HepG2 (cell line): ENCODE data around the gene TMEM86B. TPM values are rescaled to one million over a fixed set of nuclear protein-coding genes. Genes with fewer than 3 reads are reported as not detected.
A peak's percentile ranks its signal among the peaks of the same experiment; 100 is the strongest.

Experiments
- AGO2 ChIP-seq: fragments of 200-400 bp; formaldehyde crosslinking; optimal IDR thresholded peaks from 2 replicates; pipeline ENCODE3; 2017; ENCODE audit warnings: mild to moderate bottlenecking, low read depth, low read length, moderate library complexity
- ATF7-NPFF ChIP-seq: sonication (generic); formaldehyde crosslinking; IDR thresholded peaks from 2 replicates; pipeline ENCODE4 v1.8.1; 2023; ENCODE audit warnings: mild to moderate bottlenecking, low read depth, missing genetic modification reagents, moderate library complexity
- ETV5 ChIP-seq: IDR thresholded peaks from 2 replicates; pipeline ENCODE4 v1.6.1; 2018; ENCODE audit warnings: missing biosample characterization, missing genetic modification reagents, inconsistent platforms, borderline replicate concordance
- FOSL2 ChIP-seq: sonication (generic); formaldehyde crosslinking; IDR thresholded peaks from 2 replicates; pipeline ENCODE4 v1.4.0; 2020; ENCODE audit warnings: missing genetic modification reagents
- IRX3 ChIP-seq: sonication (generic); formaldehyde crosslinking; IDR thresholded peaks from 2 replicates; pipeline ENCODE4 v1.8.1; 2023; ENCODE audit warnings: mild to moderate bottlenecking, low read depth, missing genetic modification reagents, borderline replicate concordance
- KLF13 ChIP-seq: sonication (generic); formaldehyde crosslinking; IDR thresholded peaks from 2 replicates; pipeline ENCODE4 v1.4.0; 2020; ENCODE audit warnings: mild to moderate bottlenecking, missing genetic modification reagents
- MED13 ChIP-seq: sonication (generic); formaldehyde crosslinking; IDR thresholded peaks from 2 replicates; pipeline ENCODE4 v1.5.0; 2020; ENCODE audit warnings: missing genetic modification reagents
- MEF2D ChIP-seq: sonication (generic); formaldehyde crosslinking; IDR thresholded peaks from 2 replicates; pipeline ENCODE4 v1.5.1; 2020; ENCODE audit warnings: mild to moderate bottlenecking, missing genetic modification reagents
- NRL ChIP-seq: sonication (generic); formaldehyde crosslinking; IDR thresholded peaks from 2 replicates; pipeline ENCODE4 v1.5.0; 2020; ENCODE audit warnings: missing genetic modification reagents, mild to moderate bottlenecking, moderate library complexity, borderline replicate concordance
- REPIN1 ChIP-seq: sonication (generic); formaldehyde crosslinking; IDR thresholded peaks from 2 replicates; pipeline ENCODE4 v1.8.0; 2022; ENCODE audit warnings: missing genetic modification reagents, low read depth, mild to moderate bottlenecking, borderline replicate concordance
- ZNF12 ChIP-seq: sonication (generic); formaldehyde crosslinking; IDR thresholded peaks from 2 replicates; pipeline ENCODE4 v1.5.0; 2020; ENCODE audit warnings: missing genetic modification reagents
- ZNF136 ChIP-seq: sonication (generic); formaldehyde crosslinking; IDR thresholded peaks from 2 replicates; pipeline ENCODE4 v1.8.1; 2022; ENCODE audit warnings: low read depth, mild to moderate bottlenecking, moderate library complexity, missing genetic modification reagents
- ZNF496 ChIP-seq: sonication (generic); formaldehyde crosslinking; IDR thresholded peaks from 2 replicates; pipeline ENCODE4 v1.8.1; 2023; ENCODE audit warnings: mild to moderate bottlenecking, moderate library complexity, missing genetic modification reagents; ENCODE audit not compliant: insufficient replicate concordance
- ZNF781 ChIP-seq: sonication (generic); formaldehyde crosslinking; IDR thresholded peaks from 2 replicates; pipeline ENCODE4 v1.5.1; 2020; ENCODE audit warnings: borderline replicate concordance, mild to moderate bottlenecking, missing genetic modification reagents; ENCODE audit errors: not compliant biosample characterization
- polyA plus RNA-seq, 8 experiments: library from polyadenylated mRNA; depleted of rRNA in 3 of 8; stranded (reverse) in 7 of 8; unstranded in 1 of 8; fragments of >200 nt; fragmentation: Illumina TruSeq in 4 of 8; extraction: Trizol in 4 of 8; gene quantifications; 2 replicates each; pipeline versions ENCODE4 v1.2.1 to v1.2.3, GENCODE V29; 2011 to 2016; ENCODE audit warnings: low read depth in 4 of 8, missing spikeins in 1 of 8, mixed read lengths in 1 of 8; ENCODE audit not compliant: insufficient read depth in 1 of 8
- total RNA-seq, 5 experiments: library from RNA; depleted of rRNA; stranded (reverse); fragments of >200 nt; fragmentation: Illumina TruSeq; extraction: Trizol; gene quantifications; 2 replicates each; pipeline ENCODE4 v1.2.3, GENCODE V29; 2016; ENCODE audit warnings: low read depth in 1 of 5
- TF ChIP-seq, protein P1 (sequence below): sonication (generic); formaldehyde crosslinking; IDR thresholded peaks from 2 replicates; pipeline ENCODE4 v1.4.0; 2020; ENCODE audit warnings: missing genetic modification reagents, borderline replicate concordance
- TF ChIP-seq, protein P2 (sequence below): sonication (generic); formaldehyde crosslinking; IDR thresholded peaks from 2 replicates; pipeline ENCODE4 v1.4.0; 2020; ENCODE audit warnings: missing genetic modification reagents
- TF ChIP-seq, protein P3 (sequence below): sonication (generic); formaldehyde crosslinking; IDR thresholded peaks from 2 replicates; pipeline ENCODE4 v1.9.0; 2021; ENCODE audit warnings: missing genetic modification reagents, mild to moderate bottlenecking, borderline replicate concordance
- TF ChIP-seq, protein P4 (sequence below): sonication (generic); formaldehyde crosslinking; IDR thresholded peaks from 2 replicates; pipeline ENCODE4 v1.5.1; 2020; ENCODE audit warnings: mild to moderate bottlenecking, missing genetic modification reagents, moderate library complexity
- TF ChIP-seq, protein P5 (sequence below): sonication (generic); formaldehyde crosslinking; IDR thresholded peaks from 2 replicates; pipeline ENCODE4 v1.8.1; 2023; ENCODE audit warnings: mild to moderate bottlenecking, missing genetic modification reagents, borderline replicate concordance
- TF ChIP-seq, protein P6 (sequence below): sonication (generic); formaldehyde crosslinking; IDR thresholded peaks from 2 replicates; pipeline ENCODE4 v1.5.0; 2020; ENCODE audit warnings: missing genetic modification reagents, mild to moderate bottlenecking, borderline replicate concordance

Gene TMEM86B
- total and polyA plus RNA-seq, 2 of the 13 experiments (the other 11 are each of a cell fraction or from before 2014, with no cell fraction given) = 7.7 to 9.6 TPM

DNA sequence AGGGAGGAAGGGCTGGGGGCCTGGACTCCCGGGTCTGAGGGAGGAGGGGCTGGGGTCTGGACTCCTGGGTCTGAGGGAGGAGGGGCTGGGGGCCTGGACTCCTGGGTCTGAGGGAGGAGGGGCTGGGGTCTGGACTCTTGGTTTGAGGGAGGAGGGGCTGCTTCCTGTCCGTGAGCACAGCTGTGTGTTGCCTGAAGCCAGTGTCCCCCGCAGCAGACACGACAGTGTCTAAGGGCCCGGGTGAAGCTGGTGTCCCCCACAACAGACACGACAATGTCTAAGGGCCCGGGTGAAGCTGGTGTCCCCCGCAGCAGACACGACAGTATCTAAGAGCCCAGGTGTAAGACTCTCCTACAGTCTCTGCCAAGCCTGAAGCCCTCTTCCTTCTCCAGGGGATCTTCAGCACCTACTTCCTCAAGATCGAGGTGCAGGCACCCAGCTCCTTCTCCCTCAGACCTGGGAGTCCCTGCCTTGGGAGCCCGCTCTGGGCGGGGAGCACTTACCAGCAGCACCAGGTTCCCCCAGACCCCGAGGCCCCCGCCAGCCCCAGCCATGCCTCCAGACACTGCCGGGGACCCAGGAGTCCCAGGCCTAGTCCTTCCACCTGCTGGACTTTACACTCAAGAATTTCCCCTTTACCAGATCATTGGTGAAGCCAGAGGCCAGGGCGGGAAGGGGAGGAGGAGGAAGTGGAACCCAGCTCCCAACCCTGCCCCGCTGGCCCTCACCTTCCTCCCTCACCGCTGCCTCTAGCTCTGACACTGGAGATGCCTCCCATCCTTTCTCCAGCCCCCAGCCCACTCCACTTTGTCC, 19.5 kb downstream of the TMEM86B start, which contains the start of gene PTPRH (continued):
- TF ChIP-seq, protein P1, sequence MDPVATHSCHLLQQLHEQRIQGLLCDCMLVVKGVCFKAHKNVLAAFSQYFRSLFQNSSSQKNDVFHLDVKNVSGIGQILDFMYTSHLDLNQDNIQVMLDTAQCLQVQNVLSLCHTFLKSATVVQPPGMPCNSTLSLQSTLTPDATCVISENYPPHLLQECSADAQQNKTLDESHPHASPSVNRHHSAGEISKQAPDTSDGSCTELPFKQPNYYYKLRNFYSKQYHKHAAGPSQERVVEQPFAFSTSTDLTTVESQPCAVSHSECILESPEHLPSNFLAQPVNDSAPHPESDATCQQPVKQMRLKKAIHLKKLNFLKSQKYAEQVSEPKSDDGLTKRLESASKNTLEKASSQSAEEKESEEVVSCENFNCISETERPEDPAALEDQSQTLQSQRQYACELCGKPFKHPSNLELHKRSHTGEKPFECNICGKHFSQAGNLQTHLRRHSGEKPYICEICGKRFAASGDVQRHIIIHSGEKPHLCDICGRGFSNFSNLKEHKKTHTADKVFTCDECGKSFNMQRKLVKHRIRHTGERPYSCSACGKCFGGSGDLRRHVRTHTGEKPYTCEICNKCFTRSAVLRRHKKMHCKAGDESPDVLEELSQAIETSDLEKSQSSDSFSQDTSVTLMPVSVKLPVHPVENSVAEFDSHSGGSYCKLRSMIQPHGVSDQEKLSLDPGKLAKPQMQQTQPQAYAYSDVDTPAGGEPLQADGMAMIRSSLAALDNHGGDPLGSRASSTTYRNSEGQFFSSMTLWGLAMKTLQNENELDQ (CRISPR knock-in tag) = no peak
- no peak; the same call in 1 of the 2 replicates for TF ChIP-seq MEF2D
- TF ChIP-seq REPIN1 = no peak
- no peak for TF ChIP-seq FOSL2 (CRISPR knock-in tag)
- TF ChIP-seq AGO2 = no peak
- TF ChIP-seq IRX3 = no peak
- TF ChIP-seq MED13 (CRISPR knock-in tag) = no peak
- TF ChIP-seq NRL (CRISPR knock-in tag) = 0 out of 2 replicates have a peak, but pooled peaks have one; percentile 2
- TF ChIP-seq ATF7-NPFF (CRISPR knock-in tag) = 0 out of 2 replicates have a peak, but pooled peaks have one; percentile 4
- no peak; the same call in 1 of the 2 replicates for TF ChIP-seq ETV5 (CRISPR knock-in tag)
- TF ChIP-seq ZNF496 (CRISPR knock-in tag) = no peak
- TF ChIP-seq, protein P2, sequence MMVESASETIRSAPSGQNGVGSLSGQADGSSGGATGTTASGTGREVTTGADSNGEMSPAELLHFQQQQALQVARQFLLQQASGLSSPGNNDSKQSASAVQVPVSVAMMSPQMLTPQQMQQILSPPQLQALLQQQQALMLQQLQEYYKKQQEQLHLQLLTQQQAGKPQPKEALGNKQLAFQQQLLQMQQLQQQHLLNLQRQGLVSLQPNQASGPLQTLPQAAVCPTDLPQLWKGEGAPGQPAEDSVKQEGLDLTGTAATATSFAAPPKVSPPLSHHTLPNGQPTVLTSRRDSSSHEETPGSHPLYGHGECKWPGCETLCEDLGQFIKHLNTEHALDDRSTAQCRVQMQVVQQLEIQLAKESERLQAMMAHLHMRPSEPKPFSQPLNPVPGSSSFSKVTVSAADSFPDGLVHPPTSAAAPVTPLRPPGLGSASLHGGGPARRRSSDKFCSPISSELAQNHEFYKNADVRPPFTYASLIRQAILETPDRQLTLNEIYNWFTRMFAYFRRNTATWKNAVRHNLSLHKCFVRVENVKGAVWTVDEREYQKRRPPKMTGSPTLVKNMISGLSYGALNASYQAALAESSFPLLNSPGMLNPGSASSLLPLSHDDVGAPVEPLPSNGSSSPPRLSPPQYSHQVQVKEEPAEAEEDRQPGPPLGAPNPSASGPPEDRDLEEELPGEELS = no peak
- no peak for TF ChIP-seq ZNF12
- TF ChIP-seq, protein P3, sequence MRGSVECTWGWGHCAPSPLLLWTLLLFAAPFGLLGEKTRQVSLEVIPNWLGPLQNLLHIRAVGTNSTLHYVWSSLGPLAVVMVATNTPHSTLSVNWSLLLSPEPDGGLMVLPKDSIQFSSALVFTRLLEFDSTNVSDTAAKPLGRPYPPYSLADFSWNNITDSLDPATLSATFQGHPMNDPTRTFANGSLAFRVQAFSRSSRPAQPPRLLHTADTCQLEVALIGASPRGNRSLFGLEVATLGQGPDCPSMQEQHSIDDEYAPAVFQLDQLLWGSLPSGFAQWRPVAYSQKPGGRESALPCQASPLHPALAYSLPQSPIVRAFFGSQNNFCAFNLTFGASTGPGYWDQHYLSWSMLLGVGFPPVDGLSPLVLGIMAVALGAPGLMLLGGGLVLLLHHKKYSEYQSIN = no peak
- no peak for TF ChIP-seq KLF13 (CRISPR knock-in tag)
- no peak for TF ChIP-seq ZNF136 (CRISPR knock-in tag)
- TF ChIP-seq ZNF781 = peak; percentile 20
- TF ChIP-seq, protein P4, sequence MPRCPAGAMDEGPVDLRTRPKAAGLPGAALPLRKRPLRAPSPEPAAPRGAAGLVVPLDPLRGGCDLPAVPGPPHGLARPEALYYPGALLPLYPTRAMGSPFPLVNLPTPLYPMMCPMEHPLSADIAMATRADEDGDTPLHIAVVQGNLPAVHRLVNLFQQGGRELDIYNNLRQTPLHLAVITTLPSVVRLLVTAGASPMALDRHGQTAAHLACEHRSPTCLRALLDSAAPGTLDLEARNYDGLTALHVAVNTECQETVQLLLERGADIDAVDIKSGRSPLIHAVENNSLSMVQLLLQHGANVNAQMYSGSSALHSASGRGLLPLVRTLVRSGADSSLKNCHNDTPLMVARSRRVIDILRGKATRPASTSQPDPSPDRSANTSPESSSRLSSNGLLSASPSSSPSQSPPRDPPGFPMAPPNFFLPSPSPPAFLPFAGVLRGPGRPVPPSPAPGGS = no peak
- TF ChIP-seq, protein P5, sequence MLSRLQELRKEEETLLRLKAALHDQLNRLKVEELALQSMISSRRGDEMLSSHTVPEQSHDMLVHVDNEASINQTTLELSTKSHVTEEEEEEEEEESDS (CRISPR knock-in tag) = no peak
- TF ChIP-seq, protein P6, sequence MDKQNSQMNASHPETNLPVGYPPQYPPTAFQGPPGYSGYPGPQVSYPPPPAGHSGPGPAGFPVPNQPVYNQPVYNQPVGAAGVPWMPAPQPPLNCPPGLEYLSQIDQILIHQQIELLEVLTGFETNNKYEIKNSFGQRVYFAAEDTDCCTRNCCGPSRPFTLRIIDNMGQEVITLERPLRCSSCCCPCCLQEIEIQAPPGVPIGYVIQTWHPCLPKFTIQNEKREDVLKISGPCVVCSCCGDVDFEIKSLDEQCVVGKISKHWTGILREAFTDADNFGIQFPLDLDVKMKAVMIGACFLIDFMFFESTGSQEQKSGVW (CRISPR knock-in tag) = no peak
